NCI-H2107 (cell line): ENCODE results near the gene BMPR1B.

Experiments
- DNase-seq: peaks from one replicate; lab custom pipeline; 2025; lab: John Stamatoyannopoulos, UW

BMPR1B gene

DNA sequence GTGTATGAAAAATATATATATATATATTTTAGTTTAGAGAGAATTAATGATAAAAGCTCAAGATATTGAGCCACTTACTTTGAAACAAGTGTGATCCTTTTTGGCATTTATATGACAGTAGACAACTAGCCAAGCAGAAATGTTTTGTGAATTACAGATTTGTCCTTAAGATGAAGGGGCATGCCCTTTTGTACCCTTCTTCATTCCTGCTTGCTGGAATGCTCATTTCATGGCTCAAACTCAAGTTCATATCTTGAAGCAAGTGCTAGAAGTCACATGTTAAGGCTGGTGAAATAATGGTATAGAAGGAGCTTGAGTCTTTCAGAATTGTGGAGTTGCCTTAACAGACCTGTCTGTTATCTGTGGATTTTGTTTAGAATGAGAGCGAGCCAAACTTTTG is 203.0 kb downstream of the BMPR1B start:
- no peak for DNase-seq

DNA sequence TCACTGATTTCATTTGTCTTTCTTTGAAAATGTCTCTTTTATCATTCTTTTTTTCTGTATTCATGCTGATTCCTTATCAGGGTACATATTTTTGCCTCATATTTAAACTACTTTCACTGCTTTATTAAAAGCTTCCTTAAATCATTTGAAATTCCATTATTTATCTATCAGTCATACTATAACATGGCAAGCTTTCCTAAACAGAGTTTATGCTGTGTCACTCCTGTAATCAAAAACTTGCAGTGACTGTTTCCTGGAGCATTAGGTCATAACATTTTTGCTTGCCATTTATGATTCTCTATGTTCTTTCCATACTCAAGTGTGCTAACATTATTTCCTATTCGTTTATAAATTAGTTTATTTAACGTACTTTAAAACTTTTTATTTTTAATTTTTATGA is 203.7 kb downstream of the BMPR1B start:
- DNase-seq, result no peak

DNA sequence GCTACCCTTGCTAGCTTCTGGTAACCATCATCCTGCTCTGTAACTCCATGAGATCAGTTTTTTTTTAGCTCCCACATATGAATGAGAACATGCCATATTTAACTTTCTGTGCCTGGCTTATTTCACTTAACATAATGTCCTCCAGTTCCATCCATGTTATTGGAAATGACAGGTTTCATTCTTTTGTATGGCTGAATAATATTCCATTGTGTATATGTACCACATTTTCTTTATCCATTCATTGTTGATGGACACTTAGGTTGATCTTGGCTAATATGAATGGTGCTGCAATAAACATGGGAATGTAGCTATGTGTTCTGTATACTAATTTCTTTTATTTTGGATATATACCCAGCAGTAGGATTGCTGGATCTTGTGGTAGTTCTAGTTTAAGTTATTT is 204.7 kb downstream of the BMPR1B start:
- no peak for DNase-seq

DNA sequence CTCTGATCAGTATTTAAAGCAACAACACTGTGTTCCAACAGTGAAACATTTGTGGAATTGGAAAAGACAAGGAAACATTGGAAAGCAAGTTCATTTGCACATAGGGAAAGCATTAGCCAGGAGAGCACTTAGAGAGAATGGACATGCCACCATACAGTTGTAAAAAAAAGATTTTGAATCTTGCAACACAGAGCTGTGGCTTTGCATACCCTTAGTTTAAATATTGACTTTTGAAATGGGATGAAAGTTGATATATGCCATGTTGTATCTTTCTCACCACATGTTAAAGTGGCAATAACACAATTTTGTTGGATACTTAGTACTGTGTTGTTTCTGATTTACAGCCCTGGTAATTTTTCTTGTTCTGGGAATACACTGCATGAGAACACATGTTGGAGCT is 208.1 kb downstream of the BMPR1B start:
- DNase-seq, result no peak

DNA sequence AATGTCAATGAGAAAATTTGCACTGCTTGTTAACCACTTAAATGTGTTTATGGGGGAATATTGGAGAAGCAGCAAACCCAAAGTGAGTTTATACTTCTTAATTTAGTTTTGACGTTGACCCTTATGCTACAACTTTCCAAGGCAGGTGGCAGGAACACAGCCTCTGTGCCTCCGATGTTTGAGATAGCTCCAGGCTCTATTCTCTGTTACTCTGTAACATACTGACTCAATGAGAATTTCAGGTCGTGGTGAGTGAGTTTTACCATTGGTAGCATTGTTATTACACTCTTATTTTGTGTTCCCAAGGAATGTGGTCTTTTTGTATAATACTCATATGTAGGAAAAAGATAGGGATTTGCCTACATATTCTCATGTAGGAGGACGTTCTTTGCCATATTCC is 210.7 kb downstream of the BMPR1B start:
- DNase-seq, result no peak

DNA sequence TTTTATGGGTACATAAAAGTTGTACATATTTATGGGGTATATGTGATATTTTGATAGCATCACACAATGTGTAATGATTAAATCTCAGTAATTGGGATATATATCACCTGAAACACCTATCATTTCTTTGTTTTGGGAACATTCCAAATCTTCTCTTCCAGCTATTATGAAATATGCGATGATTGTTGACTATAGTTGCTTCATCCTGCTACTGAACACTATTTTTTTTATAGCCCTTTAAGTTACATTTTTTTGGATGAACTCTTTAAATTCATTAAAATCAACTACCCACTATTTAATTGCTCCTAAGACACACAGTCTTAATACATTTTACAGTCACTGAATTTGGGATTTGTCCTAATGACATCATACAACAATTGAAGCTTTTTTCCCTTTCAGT is 212.9 kb downstream of the BMPR1B start:
- no peak for DNase-seq

DNA sequence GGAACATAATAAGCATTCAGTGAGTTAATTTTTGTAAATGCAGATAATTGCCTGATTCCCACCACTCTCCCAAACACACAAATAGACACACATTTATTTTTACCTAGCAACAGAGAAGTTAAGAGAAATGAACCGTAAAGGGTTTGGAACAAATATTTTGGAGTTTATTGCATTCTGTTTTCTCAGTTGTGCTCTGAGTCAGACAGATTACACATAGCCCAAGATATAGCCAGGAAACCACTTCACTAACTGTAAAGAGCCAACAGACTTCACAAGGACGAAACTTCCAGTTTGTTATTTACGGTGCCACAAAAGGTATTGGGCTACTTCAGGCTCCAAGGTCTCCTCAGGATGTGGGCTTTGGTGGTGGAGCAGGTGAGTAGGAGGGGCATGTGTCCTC is 217.0 kb downstream of the BMPR1B start:
- DNase-seq, result no peak

DNA sequence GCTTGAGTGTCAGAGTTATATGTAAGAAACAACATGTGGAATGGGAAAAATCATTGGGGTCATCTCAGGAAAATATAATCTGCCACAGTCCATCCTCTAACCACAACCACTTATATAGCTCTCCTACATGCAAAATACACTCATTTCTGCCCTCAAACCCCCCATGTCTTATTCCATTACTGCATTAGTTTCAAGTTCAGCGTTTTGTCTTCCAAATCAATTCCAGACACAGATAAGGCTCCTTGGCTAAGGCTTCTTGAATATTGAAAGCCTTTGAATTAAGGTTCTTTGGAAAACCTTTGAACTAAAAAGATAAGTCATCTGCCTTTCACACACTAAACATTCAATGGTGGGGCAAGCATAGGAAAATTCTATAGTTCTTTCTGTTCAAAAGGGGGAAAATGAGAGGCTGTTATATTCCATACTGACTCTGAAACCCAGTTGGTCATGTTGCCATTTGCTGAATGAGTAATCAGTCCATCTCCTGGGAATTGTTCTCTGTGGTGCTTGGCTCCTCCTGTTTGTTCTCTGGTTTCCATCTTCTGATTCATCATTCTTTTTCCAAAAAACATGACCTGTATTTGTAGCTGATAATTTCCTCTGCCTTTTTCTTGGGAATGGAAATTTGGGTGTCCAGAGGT is 218.7 kb downstream of the BMPR1B start:
- no peak for DNase-seq

DNA sequence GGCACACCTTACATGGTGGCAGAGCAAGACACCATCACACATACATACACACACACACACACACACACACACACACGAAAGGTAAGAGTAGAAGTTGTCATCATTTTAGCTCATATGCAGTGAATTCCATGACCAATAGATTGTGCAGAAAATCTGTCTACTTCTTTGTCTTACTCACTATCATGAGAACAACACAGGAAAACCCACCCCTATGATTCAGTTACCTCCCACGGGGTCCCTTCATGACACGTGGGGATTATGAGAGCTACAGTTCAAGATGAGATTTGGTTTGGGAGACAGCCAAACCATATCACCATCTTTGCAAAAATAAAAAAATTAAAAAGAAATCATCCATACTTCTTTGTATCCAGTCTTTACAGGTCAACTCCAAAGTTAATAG is 221.1 kb downstream of the BMPR1B start:
- no peak for DNase-seq

DNA sequence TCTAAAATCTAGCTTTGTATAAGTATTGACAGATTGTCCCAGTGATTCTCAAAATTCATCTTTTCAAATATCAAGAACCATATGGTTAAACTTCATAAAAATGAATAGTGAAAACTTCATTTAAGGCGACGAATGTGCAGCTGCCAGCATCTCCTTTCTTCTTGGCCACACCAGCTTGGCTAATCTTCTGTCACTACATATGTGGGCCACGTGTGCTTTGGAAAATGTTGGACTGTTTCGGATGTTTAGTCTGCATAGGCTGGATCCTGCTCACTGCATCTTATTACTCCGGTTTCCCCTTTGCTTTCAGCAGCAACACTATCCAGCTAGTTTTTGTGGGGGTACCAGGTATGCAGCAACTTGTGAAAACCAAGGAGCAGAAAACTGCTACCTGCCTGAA is 221.9 kb downstream of the BMPR1B start:
- no peak for DNase-seq

DNA sequence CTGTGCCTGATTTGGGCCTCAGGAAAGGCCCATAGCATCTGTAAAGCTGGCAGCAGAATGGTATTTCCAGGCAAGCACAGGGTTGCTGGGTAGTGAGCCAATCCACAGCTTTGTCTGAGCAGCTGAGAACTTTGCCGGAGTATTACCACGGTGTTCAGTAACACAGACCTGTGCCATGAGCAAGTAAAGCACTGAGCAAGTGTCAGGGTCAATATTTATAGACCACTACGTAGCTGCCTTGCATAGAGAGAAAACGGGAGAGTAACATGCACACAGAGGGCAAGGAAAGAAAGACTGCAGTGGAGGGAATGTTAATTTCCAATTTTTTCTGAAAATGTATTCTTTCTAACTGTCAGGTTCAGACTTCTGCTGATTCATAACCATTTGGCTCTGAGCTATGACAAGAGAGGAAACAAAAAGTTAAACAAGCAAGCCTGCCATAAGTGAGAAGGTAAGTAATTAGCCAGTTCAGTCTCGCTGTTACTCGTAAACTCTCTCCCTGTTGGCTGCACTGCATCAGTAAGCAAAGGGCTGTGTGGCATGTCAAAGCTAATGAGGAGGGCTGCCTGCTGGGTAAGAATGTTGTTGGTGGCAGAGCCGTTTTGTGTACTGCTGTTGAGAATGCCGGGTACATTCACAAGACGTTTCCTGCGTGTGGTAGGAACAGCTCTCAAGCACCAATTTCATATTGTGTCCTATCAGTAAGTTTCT is 238.1 kb downstream of the BMPR1B start:
- no peak for DNase-seq

DNA sequence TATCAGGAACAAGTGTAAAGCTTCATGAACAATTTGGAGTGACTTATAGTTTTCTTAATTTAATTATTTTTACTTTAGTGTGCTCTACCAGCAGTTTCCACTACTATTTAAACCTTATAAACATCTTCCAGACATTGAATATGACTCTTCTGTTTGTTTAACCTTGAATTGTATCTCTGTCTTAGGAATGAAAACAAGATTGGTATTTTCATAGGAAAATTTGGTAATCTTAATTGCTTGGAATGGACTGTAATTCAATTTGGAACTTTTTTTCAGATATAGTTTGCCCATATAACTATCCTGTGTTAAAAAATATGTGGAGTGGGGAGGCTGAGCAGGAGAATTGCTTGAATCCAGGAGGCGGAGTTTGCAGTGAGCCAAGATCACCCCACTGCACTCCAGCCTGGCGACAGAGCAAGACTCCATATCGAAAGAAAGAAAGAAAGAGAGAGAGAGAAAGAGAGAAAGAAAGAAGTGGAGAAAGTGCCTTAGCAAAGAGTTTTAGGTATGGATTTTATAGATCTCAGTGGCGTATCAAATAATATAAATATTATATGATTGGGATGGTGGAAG is 242.4 kb downstream of the BMPR1B start:
- no peak for DNase-seq

DNA sequence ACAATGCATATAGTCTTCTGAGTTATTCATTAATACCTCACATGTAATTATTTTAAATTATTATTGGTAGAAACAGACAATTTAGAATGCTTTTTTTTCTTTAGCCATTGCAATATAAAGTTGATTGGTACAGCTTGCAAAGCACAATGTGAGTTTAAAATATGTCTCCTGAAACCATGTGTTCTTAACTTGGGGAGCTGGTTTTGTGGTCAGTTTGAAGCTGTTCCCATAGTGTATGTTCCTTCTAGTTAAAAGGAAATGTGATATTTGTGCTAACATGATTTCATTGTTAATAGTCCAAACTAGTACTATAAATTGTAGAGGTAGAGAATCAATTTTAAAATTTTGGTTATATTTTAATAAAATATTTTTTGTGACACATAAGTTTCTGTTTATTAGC is 247.2 kb downstream of the BMPR1B start:
- DNase-seq, result no peak

DNA sequence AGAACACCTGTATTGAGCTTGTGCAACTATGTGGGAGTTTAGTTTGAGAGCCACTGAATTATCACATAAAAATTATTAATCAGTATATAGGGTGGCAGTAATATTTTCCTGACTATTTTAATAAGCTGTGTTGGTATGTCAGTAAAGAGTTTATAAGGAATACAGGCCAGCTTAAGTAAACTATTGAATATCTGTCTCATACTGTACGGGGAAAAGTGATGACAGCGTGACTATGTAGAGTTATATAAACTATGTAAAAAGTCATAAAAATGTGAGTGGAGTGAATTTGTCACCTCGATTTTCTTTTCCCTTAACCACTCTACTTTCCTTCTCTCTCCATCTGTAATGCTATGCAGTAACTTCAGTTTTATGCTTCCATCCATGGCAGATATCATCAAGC is 250.2 kb downstream of the BMPR1B start:
- no peak for DNase-seq

DNA sequence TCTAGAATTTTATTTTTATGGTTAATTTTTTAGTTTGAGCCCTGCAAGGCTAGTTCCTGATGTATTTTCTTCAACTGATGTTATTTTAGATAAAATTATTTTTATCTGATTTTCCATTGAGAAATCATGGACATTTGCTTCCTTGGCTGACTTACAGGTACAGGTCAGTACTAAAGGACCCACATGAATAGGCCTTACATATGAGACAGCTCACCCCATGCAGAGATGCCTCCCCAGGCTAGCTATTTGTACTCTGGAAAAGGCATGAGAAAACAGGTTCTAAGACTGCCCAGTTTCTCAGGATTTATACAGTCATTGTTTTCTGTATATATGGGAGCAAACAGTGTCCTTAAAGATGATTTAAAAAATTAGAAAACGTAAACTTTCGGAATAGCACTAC is 255.5 kb downstream of the BMPR1B start:
- no peak for DNase-seq

DNA sequence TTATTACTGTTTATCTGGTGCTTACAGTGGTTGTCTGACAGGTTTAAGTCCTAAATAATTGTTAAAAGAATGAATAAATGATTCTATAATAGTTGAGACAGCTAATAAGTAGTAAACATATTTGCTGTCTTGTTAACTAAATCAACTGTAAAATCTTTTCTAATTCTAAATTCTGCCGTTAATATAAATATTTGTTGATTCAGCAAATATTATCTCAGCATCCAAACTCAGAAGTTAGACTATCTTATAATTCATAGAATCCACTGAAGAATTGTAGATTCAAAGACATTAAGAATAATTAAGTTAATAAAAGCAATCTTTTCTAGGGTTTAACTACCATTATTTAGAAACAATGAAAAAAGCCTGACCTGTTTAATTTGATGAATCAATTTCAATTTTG is 256.3 kb downstream of the BMPR1B start:
- DNase-seq, result no peak

DNA sequence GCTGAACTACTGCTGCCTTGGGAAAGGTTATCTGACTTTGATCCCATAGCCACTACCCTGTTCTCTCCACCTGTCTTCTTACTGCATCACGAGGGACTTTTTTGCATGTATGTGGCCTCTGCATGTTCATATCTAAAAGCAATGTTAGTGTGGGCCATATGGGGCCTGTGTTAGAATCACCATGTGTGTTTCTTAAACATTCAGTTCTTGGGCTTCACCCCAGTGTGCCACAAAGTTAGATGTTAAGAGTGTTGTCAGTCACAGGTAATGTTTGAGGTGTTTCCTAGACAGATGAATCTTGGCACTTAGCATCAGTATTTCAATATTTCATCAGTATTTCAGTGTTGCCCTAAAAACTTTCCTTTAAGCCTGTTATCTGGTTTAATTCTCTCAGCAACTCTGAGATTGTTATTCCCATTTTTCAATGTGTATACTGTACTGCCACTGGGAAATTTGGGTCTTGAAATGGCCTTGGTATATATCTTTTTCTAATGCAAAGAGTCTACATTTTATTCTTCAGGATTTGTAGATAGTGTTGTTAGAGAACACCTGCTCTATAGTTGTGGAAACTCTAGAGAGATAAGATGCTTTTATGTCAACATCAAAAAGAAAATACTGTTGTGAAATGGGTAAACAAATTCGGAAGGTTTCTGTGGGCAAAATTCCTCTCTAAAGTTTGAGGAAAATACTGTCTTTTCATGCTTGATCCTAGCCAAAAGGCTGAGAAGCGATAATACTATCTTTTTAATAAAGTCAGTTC is 259.7 kb downstream of the BMPR1B start:
- DNase-seq, result no peak

DNA sequence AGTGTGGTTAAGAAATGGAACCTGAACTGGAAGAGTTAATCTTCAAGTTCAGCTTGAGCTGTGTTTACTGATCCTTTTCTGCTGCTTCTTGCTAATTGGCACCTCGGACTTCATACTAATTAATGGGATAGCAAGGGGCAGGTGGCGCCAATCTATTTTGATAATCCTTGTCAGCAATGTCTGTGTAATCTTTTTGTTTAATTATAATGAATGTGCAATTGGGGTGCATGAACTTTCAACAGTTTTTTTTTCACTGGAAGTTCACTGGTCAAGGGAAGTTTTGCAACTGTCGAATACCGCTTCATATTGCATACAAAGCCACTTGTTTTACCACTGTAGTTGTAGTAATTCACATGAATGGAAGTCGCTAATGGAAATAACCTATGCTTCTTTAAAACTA is 261.0 kb downstream of the BMPR1B start:
- no peak for DNase-seq

DNA sequence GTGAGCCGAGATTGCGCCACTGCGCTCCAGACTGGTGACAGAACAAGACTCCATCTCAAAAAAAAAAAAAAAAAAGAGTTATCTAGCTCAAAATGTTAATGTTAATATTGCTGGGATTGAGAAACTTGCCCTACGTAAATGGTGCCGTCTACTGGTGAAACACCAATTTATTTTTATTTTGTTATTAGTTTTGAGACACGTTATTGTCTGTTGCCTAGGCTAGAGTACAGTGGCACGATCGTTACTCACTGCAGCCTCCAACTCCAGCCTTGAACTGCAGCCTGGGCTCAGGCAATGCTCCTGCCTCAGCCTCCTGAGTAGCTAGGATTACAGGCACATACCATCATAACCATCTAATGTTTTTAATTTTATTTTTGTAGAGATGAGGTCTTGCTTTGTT is 262.8 kb downstream of the BMPR1B start:
- DNase-seq, result no peak

DNA sequence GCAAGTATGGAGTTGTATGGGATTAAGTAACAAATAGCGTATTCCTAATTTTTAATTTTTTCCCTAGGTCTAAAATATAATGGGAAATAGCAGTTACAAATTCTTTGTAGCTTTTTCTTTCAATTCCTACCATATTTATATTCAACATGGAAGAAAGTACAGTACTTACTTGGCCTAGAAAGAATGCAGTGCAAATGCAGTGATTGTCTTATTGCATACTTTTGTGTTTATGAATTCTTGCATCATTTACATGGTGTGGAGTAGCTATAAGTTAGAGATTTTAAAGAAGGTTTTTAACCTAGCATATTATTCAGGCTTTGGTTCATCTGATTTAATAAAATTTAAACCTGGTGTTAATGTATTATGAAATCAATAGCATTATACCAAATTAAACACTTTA is 263.3 kb downstream of the BMPR1B start:
- no peak for DNase-seq

DNA sequence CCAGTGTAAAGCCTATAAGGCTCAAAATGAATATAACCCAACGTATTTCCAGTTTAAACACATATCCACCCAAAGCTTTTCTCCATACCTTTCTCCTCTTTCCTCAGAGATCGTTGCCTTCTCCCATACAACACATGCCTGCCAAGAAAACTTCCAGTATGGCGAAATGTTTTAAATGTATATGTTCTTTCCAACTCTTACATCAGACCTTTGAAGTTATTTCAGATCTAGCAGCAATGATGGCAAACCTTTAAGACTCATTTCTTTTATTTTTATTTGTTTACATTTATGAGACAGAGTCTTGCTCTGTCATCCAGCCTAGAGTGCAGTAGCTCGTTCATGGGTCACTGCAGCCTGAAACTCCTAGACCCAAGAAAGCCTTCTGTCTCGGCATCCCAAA is 265.4 kb downstream of the BMPR1B start:
- no peak for DNase-seq

DNA sequence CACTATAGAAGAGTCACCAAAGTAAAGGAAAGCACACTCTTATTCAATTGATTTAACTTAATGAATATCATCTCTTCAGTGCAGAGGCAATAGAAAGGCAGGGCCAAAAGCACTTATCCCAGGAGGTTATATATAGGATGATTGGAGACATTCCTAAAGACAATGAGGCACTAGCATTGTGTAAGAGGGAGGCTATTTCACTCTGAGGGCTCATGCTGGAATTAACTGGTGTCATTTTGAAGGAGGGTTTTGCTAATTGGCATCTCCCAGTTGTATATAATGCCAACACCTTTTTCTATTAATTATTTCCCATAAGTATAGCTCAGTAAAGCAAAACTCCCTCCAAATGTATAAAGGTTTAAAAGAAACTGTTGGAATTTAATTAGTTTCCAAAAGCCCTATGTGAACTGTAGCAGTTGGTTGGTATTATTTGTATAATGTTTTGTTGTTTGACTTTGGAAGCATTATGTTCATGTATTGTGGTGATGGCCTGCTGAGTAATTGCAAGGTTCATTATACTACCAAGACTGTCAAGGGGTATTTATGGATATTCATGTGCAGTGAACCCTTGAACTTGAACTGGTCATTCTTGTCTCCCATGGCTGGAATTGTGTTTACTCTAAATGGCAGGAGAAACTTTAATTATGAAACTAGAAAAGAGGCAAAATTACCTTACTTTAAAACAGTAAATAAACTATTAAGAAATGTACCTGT is 270.3 kb downstream of the BMPR1B start:
- no peak for DNase-seq
